COR-L47 (cell line): ENCODE data around the gene MREG.

ENCODE experiments used
- DNase-seq: peaks from one replicate; lab custom pipeline; 2025; lab: John Stamatoyannopoulos, UW

Gene MREG

DNA sequence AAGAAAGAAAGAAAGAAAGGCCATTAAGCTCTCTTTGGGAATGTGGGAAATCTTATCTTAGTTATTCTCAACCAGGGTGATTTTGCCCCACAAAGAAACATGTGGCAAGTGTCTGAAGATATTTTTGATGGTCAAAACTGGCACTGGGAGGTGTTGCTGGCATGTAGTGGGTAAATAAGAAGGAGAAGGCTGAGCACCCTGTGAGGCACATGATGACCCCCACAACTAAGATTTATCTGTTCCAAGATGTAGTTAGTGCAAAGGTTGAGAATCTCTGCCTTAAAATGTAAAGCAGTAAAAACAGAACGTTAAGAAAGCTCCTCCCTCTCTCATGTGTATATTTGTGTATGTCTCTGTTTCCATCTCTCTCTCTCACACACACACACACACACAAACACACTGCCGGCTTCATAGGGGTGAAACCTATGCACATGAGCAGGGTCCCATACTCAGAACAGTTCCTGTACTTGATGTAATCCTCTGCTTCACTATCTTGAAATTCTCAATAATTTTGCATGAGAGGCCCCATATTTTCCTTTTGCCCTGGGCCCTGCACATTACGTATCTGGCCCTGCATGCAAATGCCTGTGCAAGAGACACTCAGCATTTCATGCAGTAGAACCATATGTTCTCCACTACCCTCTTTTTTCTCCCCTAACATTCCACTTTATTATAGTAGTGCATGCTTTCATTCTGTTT, 94.3 kb downstream of the MREG start:
- DNase-seq = no peak

DNA sequence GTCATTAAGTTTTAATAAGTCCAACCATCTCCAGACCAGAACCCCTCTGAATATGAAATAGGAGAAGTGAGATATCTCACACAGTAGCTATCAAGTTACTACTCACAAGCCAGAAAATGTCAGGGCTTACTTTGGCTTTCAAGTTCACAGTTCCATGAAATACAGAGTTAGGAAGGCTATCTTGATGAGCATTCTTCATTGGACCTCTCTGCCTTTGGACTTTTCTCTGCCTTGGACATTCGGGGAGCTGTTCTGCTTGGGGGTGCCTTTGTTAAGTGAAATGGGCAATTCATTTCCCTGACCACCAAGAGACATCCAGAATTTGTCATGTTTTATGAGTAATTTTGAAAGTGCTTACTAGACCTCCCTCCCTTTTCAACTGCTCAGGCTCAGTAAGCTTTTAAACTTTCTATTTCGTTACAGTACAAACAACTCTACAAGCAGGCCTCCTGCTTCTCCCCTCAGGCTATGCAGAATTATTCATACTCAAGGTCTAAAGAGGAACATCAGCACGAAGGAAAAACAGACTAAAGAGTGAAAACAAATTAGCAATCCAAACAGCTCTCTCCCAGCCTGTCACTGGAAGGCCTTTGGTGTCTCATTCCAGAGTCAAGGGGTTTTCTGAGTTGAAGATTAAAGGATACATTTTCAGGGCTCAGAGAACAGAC, 95.3 kb downstream of the MREG start:
- peak; percentile 15 for DNase-seq

DNA sequence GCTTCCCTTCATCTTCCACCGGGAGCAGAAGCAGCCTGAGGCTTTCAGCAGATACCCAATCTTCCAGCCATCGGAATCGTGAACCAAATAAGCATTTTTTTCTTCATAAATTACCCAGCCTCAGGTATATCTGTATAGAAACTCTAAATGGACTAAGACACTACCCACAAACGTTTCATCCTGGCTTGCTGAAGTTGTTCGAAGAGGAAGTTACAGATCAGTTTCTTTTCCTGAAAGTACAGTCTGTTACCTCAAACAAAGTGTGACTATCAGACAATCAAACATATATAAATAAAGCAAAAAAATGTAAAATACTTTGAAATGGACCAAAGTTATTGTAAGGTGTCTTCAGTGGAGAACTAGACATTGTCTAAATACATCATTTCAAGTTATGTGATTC, 97.9 kb downstream of the MREG start:
- DNase-seq = no peak

DNA sequence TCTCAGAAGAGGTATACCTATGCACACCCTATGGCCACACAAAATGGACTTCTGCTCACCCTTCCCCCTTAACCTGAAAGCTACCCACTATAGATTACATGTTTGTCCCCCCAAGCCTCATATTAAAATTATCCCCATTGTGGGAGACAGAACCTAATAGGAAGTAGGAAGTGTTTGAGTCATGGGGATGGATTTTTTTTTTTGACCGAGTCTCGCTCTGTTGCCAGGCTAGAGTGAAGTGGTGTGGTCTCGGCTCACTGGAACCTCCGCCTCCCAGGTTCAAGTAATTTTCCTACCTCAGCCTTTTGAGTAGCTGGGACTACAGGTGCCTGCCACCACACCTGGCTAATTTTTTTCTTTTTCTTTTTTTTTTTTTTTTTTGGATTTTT, 98.6 kb downstream of the MREG start:
- DNase-seq = no peak

DNA sequence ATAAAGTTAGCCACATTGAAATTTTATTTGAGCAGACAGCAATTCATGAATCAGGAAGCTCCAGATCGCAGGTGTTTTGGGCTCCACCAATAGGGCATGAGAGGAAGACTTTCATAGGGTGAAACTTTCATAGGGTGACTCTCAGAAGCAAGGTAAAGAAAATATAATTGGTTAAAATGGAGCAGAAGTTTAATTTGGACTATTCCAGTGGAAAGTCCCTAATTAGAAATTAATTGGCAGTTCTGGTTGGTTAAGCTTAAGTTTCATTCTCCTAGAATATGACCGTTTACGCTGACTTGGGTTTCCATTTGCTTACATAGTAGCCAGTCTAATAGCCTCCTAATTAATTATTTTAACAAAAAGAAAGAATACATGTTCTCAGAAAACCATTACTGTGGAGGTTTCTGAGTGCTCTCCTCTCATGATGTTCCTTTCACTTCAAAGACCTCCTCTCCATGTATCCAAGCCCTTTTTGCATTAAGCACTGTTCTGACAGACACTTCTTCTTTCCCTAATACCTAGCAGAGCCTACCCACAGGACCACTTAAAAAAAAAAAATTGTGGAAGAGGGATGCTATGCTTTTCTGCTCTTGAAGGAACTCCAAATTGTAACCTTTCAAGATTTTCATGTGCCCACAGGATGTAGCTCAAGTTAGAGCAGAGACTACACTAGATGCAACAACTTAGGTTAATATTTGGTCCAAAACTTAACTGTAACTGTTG, 99.1 kb downstream of the MREG start:
- no peak for DNase-seq

DNA sequence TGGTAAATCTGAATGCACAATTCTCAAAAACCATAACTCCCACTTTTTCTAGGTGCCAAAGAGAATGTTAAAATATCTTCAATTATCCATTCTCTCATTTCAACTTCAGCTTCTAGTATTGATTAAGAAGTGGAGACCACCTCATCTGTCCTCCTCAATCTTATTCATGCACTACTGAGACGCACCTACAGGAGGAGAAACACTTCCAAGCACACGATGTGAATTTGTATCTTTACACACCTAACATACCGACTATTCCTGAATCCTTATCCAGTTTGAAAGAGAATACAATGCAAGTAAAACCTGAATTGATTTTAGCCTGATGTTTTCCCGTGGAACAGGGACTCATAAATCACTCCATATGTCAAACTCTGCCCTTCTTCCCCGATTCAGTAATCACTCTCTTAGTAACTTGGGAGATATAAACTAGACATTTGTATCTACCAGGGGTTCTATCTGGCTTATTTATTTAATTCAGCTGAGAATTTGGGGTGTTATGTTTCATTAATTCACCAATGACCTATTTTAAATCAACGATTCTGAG, 101.0 kb downstream of the MREG start:
- no peak for DNase-seq

DNA sequence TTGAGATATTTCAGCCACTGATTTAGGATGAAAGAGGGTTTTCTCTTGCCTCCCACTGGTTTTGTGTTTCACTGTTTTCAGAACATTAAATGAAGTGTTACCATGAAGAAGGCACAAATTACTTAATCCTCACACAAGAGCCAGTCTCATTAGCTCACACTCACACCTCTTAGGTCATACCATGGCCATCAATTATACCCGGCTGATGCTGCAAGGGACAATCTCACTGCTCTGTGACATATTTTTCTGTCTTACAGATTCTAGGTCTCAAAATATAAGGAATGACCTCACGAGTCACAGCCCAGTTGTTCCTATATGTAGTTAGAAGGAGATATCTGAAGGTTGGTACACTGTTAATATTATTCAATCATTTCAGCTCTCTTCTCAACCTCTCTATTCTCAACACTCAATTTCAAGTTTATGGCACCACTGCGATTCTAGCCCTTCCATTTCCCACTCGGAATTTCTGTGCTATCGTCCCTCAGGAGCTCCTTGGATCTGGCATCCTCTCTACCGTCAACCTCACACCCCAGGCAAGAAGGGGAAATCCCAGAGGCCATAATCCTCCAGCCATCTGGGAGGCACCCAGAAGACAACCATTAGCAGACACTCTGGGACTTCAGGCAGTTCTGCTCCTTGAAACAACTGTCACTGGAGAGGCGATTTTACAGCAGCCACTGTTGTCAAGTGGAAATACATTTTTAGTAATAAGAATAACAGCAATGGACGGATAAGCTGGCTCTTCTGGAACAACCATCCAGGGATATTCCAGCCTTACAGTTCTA, 101.9 kb downstream of the MREG start:
- DNase-seq = no peak

DNA sequence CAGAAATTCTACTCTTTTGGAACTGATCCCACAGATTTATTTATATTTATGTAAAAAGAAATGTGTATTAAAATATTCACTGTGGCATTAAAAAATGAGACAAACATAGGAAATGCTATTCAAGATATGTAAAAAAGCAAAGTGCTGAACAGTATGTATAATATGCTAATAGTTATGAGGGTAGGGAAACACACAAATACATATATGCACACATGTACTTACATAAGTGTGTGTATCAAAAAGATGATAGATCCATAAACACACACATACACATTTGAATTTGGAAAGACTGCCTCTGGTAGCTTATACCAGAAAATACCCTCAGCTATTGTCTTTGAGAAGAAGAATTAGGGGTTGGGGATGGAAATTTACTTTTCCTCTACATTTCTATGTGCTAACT, 103.2 kb downstream of the MREG start:
- no peak for DNase-seq

DNA sequence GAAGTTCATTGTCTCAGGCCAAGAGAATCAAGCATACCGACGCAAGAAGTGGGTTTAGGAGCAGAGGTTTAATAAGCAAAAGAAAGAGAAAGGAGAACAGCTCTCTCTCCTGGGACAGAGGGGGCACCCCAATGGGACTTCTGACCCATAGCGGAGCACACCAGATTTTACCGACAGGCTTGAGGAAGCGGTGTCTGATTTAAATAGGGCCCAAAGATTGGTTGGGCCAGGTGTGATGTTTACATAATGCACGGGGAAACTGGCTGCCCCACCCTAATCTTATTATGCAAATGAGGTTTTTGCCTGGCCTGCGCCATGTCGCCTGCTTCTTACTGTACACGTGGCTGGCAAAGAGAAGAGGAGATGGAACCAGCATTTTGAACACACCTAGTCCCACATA, 106.2 kb downstream of the MREG start:
- DNase-seq = no peak

DNA sequence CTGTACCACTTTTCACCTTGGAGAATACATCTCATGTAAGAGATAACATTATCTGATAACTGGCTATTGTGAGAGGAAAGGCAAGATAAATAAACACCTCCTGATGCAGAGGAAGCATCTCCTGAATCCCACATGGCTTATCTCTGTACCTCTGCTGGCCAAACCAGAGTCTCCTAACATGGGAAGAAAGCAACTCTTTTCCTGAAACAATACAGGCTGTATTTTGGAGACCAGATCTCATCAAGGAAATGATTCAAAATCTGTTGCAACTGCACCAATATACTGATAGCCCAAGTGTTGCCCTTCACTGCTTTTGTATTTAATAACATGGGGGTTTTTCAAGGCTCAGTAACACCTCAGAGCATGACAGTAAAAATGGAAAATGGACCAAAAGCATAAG, 106.9 kb downstream of the MREG start:
- no peak for DNase-seq

DNA sequence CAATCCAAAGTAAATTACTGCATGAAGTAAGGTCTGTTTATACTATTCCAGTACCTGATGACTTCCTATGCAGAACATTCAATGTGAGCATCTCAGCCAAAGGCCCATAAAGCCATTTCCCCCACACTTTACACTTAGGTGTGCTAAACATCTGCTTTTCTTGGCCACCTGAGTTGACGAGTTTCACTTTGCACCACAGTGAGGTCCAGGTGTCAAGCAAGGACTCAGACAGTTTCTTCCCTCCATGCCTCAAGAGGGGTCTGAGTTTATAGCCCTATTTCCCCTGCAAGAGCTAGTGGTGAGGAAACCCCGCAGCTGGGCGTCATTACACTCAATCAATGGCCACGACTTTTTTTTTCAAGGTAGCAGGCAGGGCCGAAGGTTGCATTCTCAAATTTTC, 107.7 kb downstream of the MREG start:
- no peak for DNase-seq

DNA sequence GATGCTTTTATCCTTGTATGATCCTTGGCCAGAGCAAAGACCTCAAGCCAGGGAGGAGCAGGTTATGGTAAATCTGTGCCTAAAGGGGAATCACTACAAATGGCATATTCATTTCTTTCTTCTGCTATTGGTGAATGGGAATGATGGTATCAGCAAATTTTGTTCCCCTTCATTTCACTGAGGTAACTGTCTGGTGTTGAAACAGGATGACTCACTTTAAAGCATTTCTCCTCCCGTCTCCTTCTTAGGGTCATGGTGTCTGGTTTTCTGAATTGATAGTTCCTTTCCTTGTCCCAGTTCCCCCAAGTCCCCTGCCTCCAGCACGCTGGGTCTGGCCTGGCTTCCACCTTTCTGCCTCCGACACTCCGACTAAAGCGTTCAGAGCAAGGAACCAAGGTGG, 109.2 kb downstream of the MREG start:
- DNase-seq = no peak

DNA sequence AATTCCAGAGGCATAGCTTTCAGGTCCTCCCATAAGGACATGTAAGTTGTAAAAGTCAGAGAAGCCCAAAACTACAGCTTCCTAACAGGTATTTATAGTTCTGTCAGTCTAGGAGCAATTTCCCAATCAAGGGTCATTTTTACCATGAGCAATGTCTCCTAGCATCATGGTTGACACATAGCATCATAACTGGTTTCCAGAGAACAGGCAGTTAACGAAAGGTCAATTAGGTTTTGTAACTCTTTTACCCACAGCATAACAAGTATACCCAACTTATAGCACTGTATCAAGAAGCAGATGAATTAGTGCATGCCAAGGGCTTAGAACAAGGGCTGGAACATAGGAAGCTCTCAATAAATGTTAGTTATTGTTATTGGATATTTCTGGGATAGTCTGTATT, 110.1 kb downstream of the MREG start:
- no peak for DNase-seq

DNA sequence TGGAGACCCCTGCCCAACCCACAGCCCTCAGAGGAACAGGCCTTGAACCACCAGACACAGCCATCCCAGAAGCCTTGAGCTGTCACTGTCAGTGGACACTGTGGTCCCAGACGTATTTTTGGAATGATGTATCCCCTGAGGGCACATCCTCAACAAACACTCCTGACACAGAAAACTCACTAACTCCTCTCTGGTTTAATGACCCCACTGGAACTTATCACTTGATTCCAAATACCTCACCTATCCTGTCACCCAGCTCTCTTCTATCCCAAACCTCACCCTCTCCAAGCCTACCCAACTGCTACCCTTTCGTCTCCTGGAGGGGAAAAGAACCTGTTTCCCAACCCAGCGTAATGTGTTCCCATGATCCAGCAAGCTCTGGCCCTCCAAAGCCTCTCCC, 111.6 kb downstream of the MREG start:
- DNase-seq = no peak

DNA sequence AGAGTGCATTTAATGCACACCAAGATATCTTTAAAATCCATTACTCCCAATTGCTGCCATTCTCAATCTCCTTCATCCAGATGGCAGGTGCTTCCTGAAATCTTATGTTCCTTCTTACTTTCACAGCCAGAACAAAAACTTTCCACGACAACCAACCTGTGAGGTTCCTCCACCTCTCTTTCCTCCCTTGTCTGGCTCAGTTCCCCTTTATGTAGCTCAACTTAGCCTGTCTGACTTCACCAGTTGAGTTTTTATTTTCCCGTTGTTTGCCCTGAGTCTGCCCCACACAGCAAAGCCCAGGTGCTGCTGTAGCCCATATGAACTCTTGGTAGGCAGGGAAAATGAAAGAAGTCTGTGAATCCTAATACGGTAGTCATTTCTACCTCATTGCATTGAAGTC, 112.5 kb downstream of the MREG start:
- DNase-seq = no peak

DNA sequence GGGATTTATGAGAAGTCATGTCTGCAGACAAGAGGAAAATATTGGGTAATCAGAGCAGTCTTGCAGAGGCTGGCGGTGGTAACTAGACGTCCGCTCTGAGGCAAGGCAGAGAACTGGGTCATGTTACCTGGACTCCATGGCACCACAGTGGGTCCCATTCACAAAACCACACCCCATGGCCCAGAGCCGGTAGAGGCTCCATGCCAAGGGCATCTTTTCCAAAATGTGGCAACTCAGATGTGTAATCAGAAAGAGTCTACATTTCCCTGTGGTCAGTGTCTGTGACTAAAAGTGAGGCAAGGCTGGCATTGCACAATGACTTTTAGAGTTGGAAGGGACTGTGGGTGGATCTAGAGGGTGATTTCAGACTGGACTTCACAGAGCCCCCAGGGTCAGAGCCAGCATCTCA, 113.1 kb downstream of the MREG start:
- DNase-seq = no peak

DNA sequence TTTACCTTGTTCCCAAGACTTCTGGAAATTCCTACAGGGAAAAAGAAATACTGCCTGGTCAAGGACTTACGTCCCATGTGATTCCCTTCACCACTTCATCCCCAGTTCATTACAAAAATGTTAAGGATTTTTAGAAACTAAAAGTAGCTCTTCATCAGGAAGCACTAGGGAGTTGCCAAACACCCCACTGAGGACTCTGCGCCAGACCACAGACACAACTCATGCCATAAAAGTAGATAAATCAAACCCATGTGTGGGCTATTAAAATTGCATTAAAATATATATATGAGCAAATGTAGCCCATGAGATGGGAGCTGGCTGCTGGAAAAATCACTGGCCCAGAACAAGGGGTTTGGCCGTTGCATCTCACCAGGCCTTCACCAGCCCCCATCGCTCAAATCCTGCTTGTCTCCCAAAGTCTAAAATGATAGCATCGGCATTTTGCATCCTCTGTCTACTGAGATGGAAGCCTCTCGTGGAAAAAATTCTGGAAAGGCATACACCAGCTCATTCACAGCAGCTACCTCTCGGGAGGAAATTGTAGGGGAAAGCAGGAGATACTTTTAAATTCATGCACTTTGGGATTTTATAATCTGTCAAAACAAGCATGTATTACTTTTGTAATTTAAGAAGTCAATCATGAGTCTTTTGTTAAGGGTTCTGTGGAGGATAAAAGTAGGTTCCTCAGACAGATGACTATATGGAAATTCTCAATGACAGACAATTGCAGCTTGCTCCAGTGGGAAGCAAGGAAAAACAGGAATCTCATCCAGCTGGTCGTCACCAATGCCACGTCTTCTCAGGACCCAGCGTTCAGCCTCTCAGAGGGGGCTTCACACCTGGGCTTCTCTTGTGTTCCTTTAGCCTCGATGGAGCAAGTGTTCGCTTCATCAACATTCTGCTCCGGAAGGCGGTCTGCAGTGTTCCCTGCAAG, 113.9 kb downstream of the MREG start:
- no peak for DNase-seq

DNA sequence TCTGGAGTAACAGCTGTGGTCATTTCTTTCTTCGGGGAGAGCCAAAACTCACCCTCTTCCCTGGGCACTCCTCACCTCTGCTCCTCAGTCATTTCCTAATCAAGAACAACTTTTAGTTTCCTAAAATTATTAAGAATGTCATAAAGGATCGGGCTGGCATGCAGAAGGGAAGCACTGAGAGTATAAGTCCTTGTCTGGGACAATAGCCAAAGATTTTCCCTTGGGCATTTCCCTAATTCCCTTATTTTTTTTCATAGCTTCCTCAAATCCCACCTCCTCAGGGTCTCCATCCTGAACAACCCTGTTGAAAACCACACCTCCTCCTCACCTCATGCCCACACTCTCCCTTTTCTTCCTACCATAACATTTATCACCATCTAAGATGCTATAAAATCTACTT, 115.0 kb downstream of the MREG start:
- no peak for DNase-seq

DNA sequence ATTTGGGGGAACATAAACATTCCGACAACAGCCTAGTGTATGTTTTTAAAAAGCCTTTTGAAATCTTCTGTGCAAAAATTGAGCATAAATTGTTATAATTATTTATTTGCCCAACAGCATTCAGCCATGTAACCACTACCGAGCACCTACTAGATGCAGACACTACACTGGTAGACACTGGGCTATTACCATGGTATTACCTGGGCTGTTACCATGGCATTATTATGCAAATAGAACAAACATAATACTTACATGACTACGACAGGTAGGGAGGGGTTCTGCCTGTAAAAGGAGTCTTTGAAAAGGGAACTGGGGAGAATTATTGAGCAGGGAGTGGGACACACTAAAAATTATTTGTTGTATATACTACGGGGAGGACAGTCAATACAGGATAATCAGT, 116.4 kb downstream of the MREG start:
- DNase-seq = peak; percentile 14

DNA sequence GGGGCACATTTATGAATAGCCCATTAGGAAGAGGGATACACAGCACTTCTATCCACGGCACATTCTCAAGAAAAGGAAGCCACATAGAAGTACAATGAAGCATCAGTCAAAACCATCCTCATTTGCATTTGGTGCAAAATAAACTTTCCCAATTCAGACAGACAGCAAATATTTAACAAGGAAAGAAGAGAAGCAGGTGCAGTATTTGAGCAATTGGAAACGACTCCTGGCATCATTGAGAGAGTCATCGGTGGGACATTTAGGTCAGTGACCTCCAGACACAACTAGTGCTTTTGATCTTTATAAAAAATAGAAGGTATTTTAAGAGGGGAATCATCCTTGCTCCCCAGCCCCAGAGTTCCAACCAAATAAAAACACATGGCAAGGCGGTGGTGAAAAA, 118.0 kb downstream of the MREG start:
- no peak for DNase-seq
